Smooth muscle cell (in vitro differentiated cells): ENCODE data around the gene HYCC1. TPM values are rescaled to one million over a fixed set of nuclear protein-coding genes. Genes with fewer than 3 reads are reported as not detected.

Source experiments
- DNase-seq: peaks from one replicate; lab custom pipeline; 2025; ENCODE audit not compliant: unreplicated experiment; lab: John Stamatoyannopoulos, UW
- H2AFZ ChIP-seq: fragments of 200-600 bp; sonication (generic); 2 replicates; pipeline ENCODE4 v1.6.0; 2016; ENCODE audit warnings: antibody characterized with exemption, low read depth, mild to moderate bottlenecking
- H3F3A ChIP-seq: fragments of 200-600 bp; sonication (generic); 2 replicates; pipeline ENCODE4 v1.6.0; 2017; ENCODE audit warnings: antibody characterized with exemption, low read depth
- H3K27ac ChIP-seq: fragments of 200-600 bp; sonication (generic); 2 replicates; pipeline ENCODE4 v1.5.1; 2016; ENCODE audit warnings: low read depth, mild to moderate bottlenecking
- H3K27me3 ChIP-seq: fragments of 200-600 bp; sonication (generic); 2 replicates; pipeline ENCODE4 v1.6.1; 2016; ENCODE audit warnings: low read depth, mild to moderate bottlenecking
- H3K36me3 ChIP-seq: fragments of 200-600 bp; sonication (generic); 2 replicates; pipeline ENCODE4 v1.5.1; 2016; ENCODE audit warnings: low read depth
- H3K4me1 ChIP-seq: fragments of 200-600 bp; sonication (generic); 2 replicates; pipeline ENCODE4 v1.5.1; 2016; ENCODE audit warnings: low read depth
- H3K4me2 ChIP-seq: fragments of 200-600 bp; sonication (generic); 2 replicates; pipeline ENCODE4 v1.6.0; 2016; ENCODE audit warnings: mild to moderate bottlenecking
- H3K4me3 ChIP-seq: fragments of 200-600 bp; sonication (generic); 2 replicates; pipeline ENCODE4 v1.5.1; 2016; ENCODE audit warnings: mild to moderate bottlenecking
- H3K79me2 ChIP-seq: fragments of 200-600 bp; sonication (generic); 2 replicates; pipeline ENCODE4 v1.6.0; 2016; ENCODE audit warnings: low read depth, mild to moderate bottlenecking
- H3K9ac ChIP-seq: fragments of 200-600 bp; sonication (generic); 2 replicates; pipeline ENCODE4 v1.6.0; 2016; ENCODE audit warnings: low read depth
- H3K9me3 ChIP-seq: fragments of 200-600 bp; sonication (generic); replicated peaks from 2 replicates; pipeline ENCODE4 v1.5.1; 2016; ENCODE audit warnings: low read depth
- H4K20me1 ChIP-seq: fragments of 200-600 bp; sonication (generic); 2 replicates; pipeline ENCODE4 v1.6.0; 2016; ENCODE audit warnings: low read depth
- CTCF ChIP-seq: fragments of 200-600 bp; sonication (generic); IDR thresholded peaks from 2 replicates; pipeline ENCODE4 v1.5.1; 2017; ENCODE audit warnings: borderline replicate concordance, mild to moderate bottlenecking, antibody characterized with exemption; ENCODE audit not compliant: insufficient read depth, poor library complexity, severe bottlenecking
- WGBS: methylation state at CpG from one replicate; pipeline ENCODE4 v1.1.7; 2016; ENCODE audit warnings: low lambda C conversion rate; 5-methylcytosine and 5-hydroxymethylcytosine counted together
- polyA plus RNA-seq: library from polyadenylated mRNA; unstranded; fragments of >200 nt; fragmentation: Nextera tagmentation; extraction: Ambion mirVana; gene quantifications from 2 replicates; pipeline ENCODE4 v1.2.1, GENCODE V29; 2016
- total RNA-seq: library from RNA; depleted of rRNA; stranded (reverse); fragments of >200 nt; gene quantifications from 2 replicates; pipeline ENCODE4 v1.2.3, GENCODE V29; 2014

HYCC1 gene
- total and polyA plus RNA-seq, 2 experiments from 2014 or later: 16.5 to 113 TPM

GRCh38 chr7:23001610-23002009 is 12.3 kb downstream of the HYCC1 start:
- no peak for DNase-seq
- Histone ChIP-seq H4K20me1 (peaks cover 61% of the 10 kb centered on the region), H3K36me3 (no peaks in the 10 kb centered on the region), H3K4me3 (no peak overlapping the region), H3K9ac (no peak overlapping the region), H3K4me2 (no peak overlapping the region), H3K9me3 (no peaks in the 10 kb centered on the region), H3K4me1 (peaks cover 5% of the 10 kb centered on the region), H2AFZ (no peak overlapping the region), H3K27me3 (no peaks in the 10 kb centered on the region), H3K79me2 (peaks cover 81% of the 10 kb centered on the region), H3K27ac (no peak overlapping the region), H3F3A (no peaks in the 10 kb centered on the region)
- TF ChIP-seq CTCF: no peak
- 94% methylated on average over 1 of the region's 1 CpG for WGBS

GRCh38 chr7:23000597-23001360 is 13.2 kb downstream of the HYCC1 start:
- Histone ChIP-seq H3K27me3 (no peaks in the 10 kb centered on the region), H3K9ac (no peak overlapping the region), H4K20me1 (peaks cover 54% of the 10 kb centered on the region), H3K4me2 (no peak overlapping the region), H3K4me1 (peaks cover 5% of the 10 kb centered on the region), H3K36me3 (no peaks in the 10 kb centered on the region), H3K79me2 (peaks cover 78% of the 10 kb centered on the region), H3K27ac (no peak overlapping the region), H3K9me3 (no peaks in the 10 kb centered on the region), H2AFZ (no peak overlapping the region), H3K4me3 (no peak overlapping the region), H3F3A (no peaks in the 10 kb centered on the region)
- no peak for DNase-seq
- 84% methylated on average over 4 of the region's 4 CpGs for WGBS
- TF ChIP-seq CTCF: no peak

GRCh38 chr7:22998519-22998896 is 15.4 kb downstream of the HYCC1 start:
- WGBS: 91% methylated on average over 2 of the region's 2 CpGs
- Histone ChIP-seq H3K27me3 (no peaks in the 10 kb centered on the region), H3F3A (no peaks in the 10 kb centered on the region), H3K36me3 (no peaks in the 10 kb centered on the region), H3K4me2 (no peak overlapping the region), H3K4me3 (no peak overlapping the region), H3K79me2 (peaks cover 74% of the 10 kb centered on the region), H3K27ac (no peak overlapping the region), H2AFZ (no peak overlapping the region), H3K9ac (no peak overlapping the region), H4K20me1 (peaks cover 33% of the 10 kb centered on the region), H3K9me3 (no peaks in the 10 kb centered on the region), H3K4me1 (no peaks in the 10 kb centered on the region)
- no peak for DNase-seq
- no peak for TF ChIP-seq CTCF

- no peak overlapping the region for H3K27ac ChIP-seq
- peaks cover 73% of the 10 kb centered on the region for H3K79me2 ChIP-seq
- H2AFZ ChIP-seq: no peak overlapping the region
- H3K27me3 ChIP-seq: no peaks in the 10 kb centered on the region
- no peak overlapping the region for H3K9ac ChIP-seq
- no peak overlapping the region for H3K4me2 ChIP-seq
- no peaks in the 10 kb centered on the region for H3F3A ChIP-seq
- no peaks in the 10 kb centered on the region for H3K9me3 ChIP-seq
- DNase-seq: no peak
- no peak overlapping the region for H3K4me3 ChIP-seq
- WGBS: 87% methylated on average over 2 of the region's 2 CpGs
- no peaks in the 10 kb centered on the region for H3K36me3 ChIP-seq
- H3K4me1 ChIP-seq: no peaks in the 10 kb centered on the region
- H4K20me1 ChIP-seq: peaks cover 31% of the 10 kb centered on the region
- TF ChIP-seq CTCF: no peak
Measured at GRCh38 chr7:22997871-22998518, 15.9 kb downstream of the HYCC1 start.
